Tibial nerve (tissue), 4 donors: ENCODE data around the gene PISD. TPM values are rescaled to one million over a fixed set of nuclear protein-coding genes. Genes with fewer than 3 reads are reported as not detected.

Experiments used
- DNase-seq, 2 donors: peaks; one replicate each; pipeline ENCODE4 v3.0.0-alpha.2; 2019; ENCODE audit warnings: low spot score in 2 of 2
- H3K27ac ChIP-seq, 4 donors: fragments of 200-600 bp; sonication (generic) in 3 of 4; one replicate each; pipeline ENCODE4 v1.5.1; 2017 to 2019; ENCODE audit warnings: mild to moderate bottlenecking in 1 of 4
- H3K27me3 ChIP-seq, 2 donors: fragments of 200-600 bp; sonication (generic) in 1 of 2; one replicate each; pipeline versions ENCODE4 v1.5.1 to v1.6.0; 2017 to 2019
- H3K36me3 ChIP-seq, 3 donors: fragments of 200-600 bp; sonication (generic); one replicate each; pipeline ENCODE4 v1.5.1; 2018 to 2019
- H3K4me1 ChIP-seq, 4 donors: fragments of 200-600 bp; sonication (generic) in 3 of 4; one replicate each; pipeline ENCODE4 v1.5.1; 2017 to 2019
- H3K4me3 ChIP-seq, 4 donors: fragments of 200-600 bp; sonication (generic) in 3 of 4; one replicate each; pipeline ENCODE4 v1.5.1; 2017 to 2019; ENCODE audit warnings: mild to moderate bottlenecking in 1 of 4, moderate library complexity in 1 of 4
- H3K9me3 ChIP-seq, 4 donors: fragments of 200-600 bp; sonication (generic) in 3 of 4; one replicate each; pipeline ENCODE4 v1.5.1; 2017 to 2019
- EP300 ChIP-seq, 2 donors: sonication (generic); formaldehyde crosslinking; IDR thresholded peaks; one replicate each; pipeline ENCODE4 v1.6.1; 2017; ENCODE audit warnings: antibody characterized with exemption in 2 of 2, mild to moderate bottlenecking in 1 of 2
- POLR2A ChIP-seq, 2 donors: fragments of 450-650 bp; IDR thresholded peaks; one replicate each; pipeline ENCODE4 v1.6.1; 2017; ENCODE audit warnings: antibody characterized with exemption in 2 of 2, mild to moderate bottlenecking in 2 of 2, moderate library complexity in 2 of 2
- WGBS, 2 donors: methylation state at CpG; one replicate each; pipeline ENCODE4 v1.1.5; 2018; 5-methylcytosine and 5-hydroxymethylcytosine counted together
- total RNA-seq, 4 donors: library from RNA; depleted of rRNA; stranded (reverse); fragments of >200 nt; gene quantifications; one replicate each; pipeline ENCODE4 v1.1.0, GENCODE V29; 2016
- TF ChIP-seq, protein P1 (sequence below), 5 experiments: fragments of 200-600 bp in 3 of 5; fragments of 450-650 bp in 2 of 5; sonication (generic) in 3 of 5; IDR thresholded peaks; one replicate each; pipeline ENCODE4 v1.5.1; 2016 to 2019; ENCODE audit warnings: antibody characterized with exemption in 5 of 5, mild to moderate bottlenecking in 3 of 5, moderate library complexity in 2 of 5

The PISD gene
- total RNA-seq, 4 donors from 2014 or later = 26.9 to 44.7 (median 36.2) TPM

GRCh38 chr22:31628362-31628761 is 33.7 kb downstream of the PISD start:
- peaks cover 0 to 6% (median 0%) of the 10 kb centered on the region in 3 donors for H3K36me3 ChIP-seq
- DNase-seq = no peak
- peaks cover 0 to 82% (median 37%) of the 10 kb centered on the region in 4 donors for H3K4me1 ChIP-seq
- H3K9me3 ChIP-seq = no peaks in the 10 kb centered on the region
- H3K27me3 ChIP-seq = no peaks in the 10 kb centered on the region
- WGBS, 2 donors = 54 to 83% methylated on average over 1 of the region's 1 CpG
- peak overlapping the region in 1 of 4 donors; percentile 78 for H3K27ac ChIP-seq
- TF ChIP-seq EP300 (IDR thresholded peaks at IDR 0.05) (no peak), POLR2A (IDR thresholded peaks at IDR 0.05) (no peak)
- TF ChIP-seq, protein P1, sequence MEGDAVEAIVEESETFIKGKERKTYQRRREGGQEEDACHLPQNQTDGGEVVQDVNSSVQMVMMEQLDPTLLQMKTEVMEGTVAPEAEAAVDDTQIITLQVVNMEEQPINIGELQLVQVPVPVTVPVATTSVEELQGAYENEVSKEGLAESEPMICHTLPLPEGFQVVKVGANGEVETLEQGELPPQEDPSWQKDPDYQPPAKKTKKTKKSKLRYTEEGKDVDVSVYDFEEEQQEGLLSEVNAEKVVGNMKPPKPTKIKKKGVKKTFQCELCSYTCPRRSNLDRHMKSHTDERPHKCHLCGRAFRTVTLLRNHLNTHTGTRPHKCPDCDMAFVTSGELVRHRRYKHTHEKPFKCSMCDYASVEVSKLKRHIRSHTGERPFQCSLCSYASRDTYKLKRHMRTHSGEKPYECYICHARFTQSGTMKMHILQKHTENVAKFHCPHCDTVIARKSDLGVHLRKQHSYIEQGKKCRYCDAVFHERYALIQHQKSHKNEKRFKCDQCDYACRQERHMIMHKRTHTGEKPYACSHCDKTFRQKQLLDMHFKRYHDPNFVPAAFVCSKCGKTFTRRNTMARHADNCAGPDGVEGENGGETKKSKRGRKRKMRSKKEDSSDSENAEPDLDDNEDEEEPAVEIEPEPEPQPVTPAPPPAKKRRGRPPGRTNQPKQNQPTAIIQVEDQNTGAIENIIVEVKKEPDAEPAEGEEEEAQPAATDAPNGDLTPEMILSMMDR (IDR thresholded peaks at IDR 0.05) = no peak
- H3K4me3 ChIP-seq = no peak overlapping the region

DNA sequence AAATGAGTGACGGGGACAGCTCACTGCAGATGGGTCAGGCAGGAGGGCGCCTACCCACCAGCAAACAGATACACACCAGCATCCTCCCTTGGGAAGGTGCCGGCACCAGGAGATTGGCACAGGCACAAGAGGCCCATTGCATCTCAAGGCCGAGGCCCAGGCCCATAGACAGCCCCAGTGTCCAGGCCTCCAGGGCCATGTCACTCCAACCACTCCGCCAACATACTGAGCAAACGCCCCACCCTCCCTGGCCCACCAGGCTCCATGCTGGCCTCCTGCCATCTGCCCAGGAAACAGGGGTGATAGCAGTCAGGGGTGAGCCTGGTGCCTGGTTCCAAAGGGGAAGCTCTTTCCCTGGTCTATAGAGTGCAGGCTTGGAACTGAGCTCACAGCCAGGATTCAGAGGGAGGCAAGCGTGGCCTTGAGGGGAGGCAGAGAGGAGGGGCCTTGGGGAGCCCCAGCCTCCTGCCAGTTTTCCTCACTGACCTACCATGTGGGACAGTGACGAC is 34.7 kb downstream of the PISD start:
- H3K4me1 ChIP-seq = peaks cover 0 to 80% (median 37%) of the 10 kb centered on the region in 4 donors
- H3K9me3 ChIP-seq = no peaks in the 10 kb centered on the region
- DNase-seq = no peak
- H3K4me3 ChIP-seq = no peak overlapping the region
- no peaks in the 10 kb centered on the region for H3K27me3 ChIP-seq
- H3K27ac ChIP-seq = peak overlapping the region in 2 of 4 donors; percentile 76 to 78
- TF ChIP-seq EP300 (IDR thresholded peaks at IDR 0.05) = no peak
- no peak for TF ChIP-seq POLR2A (IDR thresholded peaks at IDR 0.05)
- TF ChIP-seq, protein P1 (IDR thresholded peaks at IDR 0.05) = no peak
- 78 to 89% methylated on average over 3 to 5 of the region's 8 CpGs for WGBS, 2 donors
- peaks cover 0 to 17% (median 0%) of the 10 kb centered on the region in 3 donors for H3K36me3 ChIP-seq

- Histone ChIP-seq H3K27me3 (no peaks in the 10 kb centered on the region), H3K4me3 (no peak overlapping the region), H3K4me1 (peaks cover 0 to 76% (median 35%) of the 10 kb centered on the region in 4 donors), H3K27ac (peak overlapping the region in 2 of 4 donors; percentile 76 to 78), H3K9me3 (no peaks in the 10 kb centered on the region), H3K36me3 (peaks cover 0 to 23% (median under 1%) of the 10 kb centered on the region in 3 donors)
- no peak for DNase-seq
- WGBS, 2 donors = 82 to 89% methylated on average over 10 to 13 of the region's 15 CpGs
- TF ChIP-seq EP300 (IDR thresholded peaks at IDR 0.05) = no peak
- TF ChIP-seq, protein P1 (IDR thresholded peaks at IDR 0.05) = no peak
- TF ChIP-seq POLR2A (IDR thresholded peaks at IDR 0.05) = no peak
These were observed 35.4 kb downstream of the PISD start for GRCh38 chr22:31626427-31627150.

GRCh38 chr22:31625661-31626426 is 36.2 kb downstream of the PISD start:
- Histone ChIP-seq H3K4me1 (peaks cover 0 to 68% (median 30%) of the 10 kb centered on the region in 4 donors), H3K27me3 (no peaks in the 10 kb centered on the region), H3K4me3 (peak overlapping the region in 2 of 4 donors; percentile 24 to 43), H3K27ac (peak overlapping the region; percentile 1 to 78 (median 53)), H3K36me3 (peaks cover 0 to 31% (median 7%) of the 10 kb centered on the region in 3 donors), H3K9me3 (no peaks in the 10 kb centered on the region)
- WGBS, 2 donors = 21 to 32% methylated on average over 27 of the region's 31 CpGs
- DNase-seq = peak; percentile 29 to 49
- TF ChIP-seq, protein P1 (IDR thresholded peaks at IDR 0.05) = no peak
- peak in 1 of 2 donors; percentile 7 for TF ChIP-seq POLR2A (IDR thresholded peaks at IDR 0.05)
- TF ChIP-seq EP300 (IDR thresholded peaks at IDR 0.05) = peak in 1 of 2 donors; percentile 10
